HepG2 (cell line): ENCODE measurements around the gene RASAL3. TPM values are rescaled to one million over a fixed set of nuclear protein-coding genes. Genes with fewer than 3 reads are reported as not detected.

Source experiments
- ATAC-seq: fragments of 200-7000 bp; cut with Tn5 transposase; 3 replicates; pipeline ENCODE4 v1.9.1; 2020; ENCODE audit warnings: mild to moderate bottlenecking, moderate library complexity
- BruUV-seq: library from RNA; stranded (reverse); fragments of 400-500 nt; replicated peaks from 2 replicates; lab custom pipeline; 2021; lab: Mats Ljungman, UMichigan
- CTCF ChIA-PET: fragments of 300-600 bp; formaldehyde crosslinking; extraction: SDS; loops from one replicate; lab custom pipeline; 2021; ENCODE audit warnings: low total read pairs, inconsistent platforms, low intra/inter-chr PET ratio; lab: Yijun Ruan, JAX
- POLR2A ChIA-PET: fragments of 350-600 bp; sonication (Branson Sonifier 250); formaldehyde crosslinking; loops from one replicate; lab custom pipeline; 2020; ENCODE audit warnings: antibody characterized with exemption, inconsistent platforms; lab: Yijun Ruan, JAX
- DNase-seq: peaks from one replicate; pipeline ENCODE4 v3.0.0-alpha.2; 2015; ENCODE audit warnings: low spot score
- FAIRE-seq: peaks from 3 replicates; lab custom pipeline; 2011; peaks lifted over from hg19 to GRCh38; lab: Jason Lieb, UNC
- H2AFZ ChIP-seq: one replicate; pipeline ENCODE4 v1.6.1; 2011; ENCODE audit warnings: low read length, inconsistent platforms
- H3K27ac ChIP-seq: fragments of 300-600 bp; 3 replicates; pipeline ENCODE4 v1.8.0; 2011; ENCODE audit warnings: mixed run types, mild to moderate bottlenecking, mixed read lengths, low read length, inconsistent platforms; ENCODE audit not compliant: insufficient read depth; ENCODE audit errors: extremely low read length
- H3K27me3 ChIP-seq, 2 experiments: fragments of 200-600 bp in 1 of 2; 2 replicates in 1 of 2; 3 replicates in 1 of 2; pipeline versions ENCODE4 v1.6.0 to v1.8.0; 2011; ENCODE audit warnings: low read length in 2 of 2, mild to moderate bottlenecking in 2 of 2, moderate library complexity in 2 of 2, inconsistent platforms in 1 of 2; ENCODE audit not compliant: insufficient read depth in 2 of 2, control insufficient read depth in 1 of 2
- H3K36me3 ChIP-seq, 2 experiments: fragments of 200-600 bp in 1 of 2; replicated peaks in 1 of 2; 2 replicates in 1 of 2; 3 replicates in 1 of 2; pipeline versions ENCODE4 v1.5.1 to v1.8.0; 2011; ENCODE audit warnings: low read length in 2 of 2, inconsistent platforms in 1 of 2; ENCODE audit not compliant: insufficient read depth in 2 of 2, control insufficient read depth in 1 of 2
- H3K4me1 ChIP-seq: 2 replicates; pipeline ENCODE4 v1.5.1; 2012; ENCODE audit warnings: low read length, inconsistent platforms; ENCODE audit not compliant: insufficient read depth
- H3K4me2 ChIP-seq: 2 replicates; pipeline ENCODE4 v1.6.0; 2011; ENCODE audit warnings: low read depth, low read length, inconsistent platforms
- H3K4me3 ChIP-seq, 3 experiments: fragments of 200-600 bp in 1 of 3; sonication (generic), shearing (Covaris generic) in 1 of 3; replicated peaks in 1 of 3; 2 replicates each; pipeline ENCODE4 v1.5.1; 2011 to 2016; ENCODE audit warnings: low read length in 3 of 3, inconsistent platforms in 2 of 3, low read depth in 2 of 3, mild to moderate bottlenecking in 2 of 3, control low read depth in 1 of 3, mixed read lengths in 1 of 3; ENCODE audit not compliant: insufficient read depth in 1 of 3
- H3K79me2 ChIP-seq: one replicate; pipeline ENCODE4 v1.6.1; 2011; ENCODE audit warnings: low read length, inconsistent platforms; ENCODE audit not compliant: insufficient read depth
- H3K9ac ChIP-seq: 2 replicates; pipeline ENCODE4 v1.6.0; 2011; ENCODE audit warnings: mild to moderate bottlenecking, low read depth, low read length, inconsistent platforms; ENCODE audit not compliant: insufficient read depth
- H3K9me3 ChIP-seq: 2 replicates; pipeline ENCODE4 v1.5.1; 2012; ENCODE audit warnings: mild to moderate bottlenecking, low read length
- H4K20me1 ChIP-seq: 2 replicates; pipeline ENCODE4 v1.6.0; 2011; ENCODE audit warnings: inconsistent platforms, mild to moderate bottlenecking, low read length, moderate library complexity; ENCODE audit not compliant: insufficient read depth
- AHR ChIP-seq: IDR thresholded peaks from 2 replicates; pipeline ENCODE4 v1.6.1; 2018; ENCODE audit warnings: missing genetic modification reagents, missing compliant biosample characterization
- BHLHE40 ChIP-seq: IDR thresholded peaks from 2 replicates; pipeline ENCODE4 v1.6.1; 2011; ENCODE audit warnings: low read length, improper control_type of control experiment
- CC2D1A ChIP-seq: sonication (generic); formaldehyde crosslinking; IDR thresholded peaks from 2 replicates; pipeline ENCODE4 v1.8.1; 2023; ENCODE audit warnings: mild to moderate bottlenecking, missing genetic modification reagents
- GATA4 ChIP-seq: sonication (generic); IDR thresholded peaks from 2 replicates; pipeline ENCODE4 v1.6.1; 2016; ENCODE audit warnings: antibody characterized with exemption, low read depth, borderline replicate concordance
- MAX ChIP-seq: IDR thresholded peaks from 2 replicates; pipeline ENCODE4 v1.6.1; 2012; ENCODE audit warnings: inconsistent platforms
- NAIF1 ChIP-seq: sonication (generic); formaldehyde crosslinking; IDR thresholded peaks from 2 replicates; pipeline ENCODE4 v1.5.0; 2020; ENCODE audit warnings: mild to moderate bottlenecking, missing genetic modification reagents, borderline replicate concordance
- PAX8 ChIP-seq: sonication (generic); formaldehyde crosslinking; IDR thresholded peaks from 2 replicates; pipeline ENCODE4 v1.8.0; 2022; ENCODE audit warnings: mild to moderate bottlenecking, missing genetic modification reagents, borderline replicate concordance
- YEATS4 ChIP-seq: sonication (generic); formaldehyde crosslinking; IDR thresholded peaks from 2 replicates; pipeline ENCODE4 v1.4.0; 2020; ENCODE audit warnings: missing genetic modification reagents, borderline replicate concordance
- ZFP82 ChIP-seq: sonication (generic); formaldehyde crosslinking; IDR thresholded peaks from 2 replicates; pipeline ENCODE4 v1.5.1; 2020; ENCODE audit warnings: mild to moderate bottlenecking, missing genetic modification reagents, borderline replicate concordance
- ZNF251 ChIP-seq: sonication (generic); formaldehyde crosslinking; IDR thresholded peaks from 2 replicates; pipeline ENCODE4 v1.9.0; 2021; ENCODE audit warnings: mild to moderate bottlenecking, missing genetic modification reagents
- ZNF33A ChIP-seq: sonication (generic); formaldehyde crosslinking; IDR thresholded peaks from 2 replicates; pipeline ENCODE4 v1.5.1; 2020; ENCODE audit warnings: missing genetic modification reagents, mild to moderate bottlenecking, moderate library complexity, borderline replicate concordance
- ZNF547 ChIP-seq: sonication (generic); formaldehyde crosslinking; IDR thresholded peaks from 2 replicates; pipeline ENCODE4 v1.5.1; 2020; ENCODE audit warnings: mild to moderate bottlenecking, missing genetic modification reagents
- ZNF605 ChIP-seq: sonication (generic); formaldehyde crosslinking; IDR thresholded peaks from 2 replicates; pipeline ENCODE4 v1.8.0; 2022; ENCODE audit warnings: mild to moderate bottlenecking, missing genetic modification reagents
- WGBS: methylation state at CpG from one replicate; pipeline ENCODE4 v1.1.6; 2017; ENCODE audit warnings: low lambda C conversion rate; 5-methylcytosine and 5-hydroxymethylcytosine counted together
- in situ Hi-C: cut with HindIII; loops from 2 replicates; pipeline ENCODE4 v1.10.0; 2017; ENCODE audit warnings: low pct_unique_long_range_greater_than_20kb; ENCODE audit not compliant: extremely low pct_ligation_motif_present
- intact Hi-C: fragments of 100-400 bp; cut with micrococcal nuclease; formaldehyde crosslinking; loops from one replicate; pipeline ENCODE4 v1.10.0; 2022; ENCODE audit not compliant: unreplicated experiment
- polyA plus RNA-seq, 8 experiments: library from polyadenylated mRNA; depleted of rRNA in 3 of 8; stranded (reverse) in 7 of 8; unstranded in 1 of 8; fragments of >200 nt; fragmentation: Illumina TruSeq in 4 of 8; extraction: Trizol in 4 of 8; gene quantifications; 2 replicates each; pipeline versions ENCODE4 v1.2.1 to v1.2.3, GENCODE V29; 2011 to 2016; ENCODE audit warnings: low read depth in 4 of 8, missing spikeins in 1 of 8, mixed read lengths in 1 of 8; ENCODE audit not compliant: insufficient read depth in 1 of 8
- total RNA-seq, 5 experiments: library from RNA; depleted of rRNA; stranded (reverse); fragments of >200 nt; fragmentation: Illumina TruSeq; extraction: Trizol; gene quantifications; 2 replicates each; pipeline ENCODE4 v1.2.3, GENCODE V29; 2016; ENCODE audit warnings: low read depth in 1 of 5

Gene RASAL3
- total and polyA plus RNA-seq, 2 of the 13 experiments (the other 11 are each of a cell fraction or from before 2014, with no cell fraction given) = not detected

GRCh38 chr19:15404780-15405211, 59.5 kb downstream of the RASAL3 start:
- Histone ChIP-seq H3K27ac (no peak overlapping the region), H3K4me3 (no peak overlapping the region), H3K4me1 (peaks cover 7% of the 10 kb centered on the region), H3K4me2 (no peak overlapping the region), H3K9me3 (no peaks in the 10 kb centered on the region), H3K79me2 (peaks cover 80% of the 10 kb centered on the region), H4K20me1 (peaks cover 18% of the 10 kb centered on the region), H3K9ac (no peak overlapping the region), H3K36me3 (peaks cover 37 to 78% of the 10 kb centered on the region in 2 experiments), H2AFZ (no peak overlapping the region), H3K27me3 (no peaks in the 10 kb centered on the region)
- no peak for ATAC-seq
- WGBS = 98% methylated on average over 3 of the region's 3 CpGs
- no peak for DNase-seq
- no TSS peak for BruUV-seq
- FAIRE-seq = no peak
- intact Hi-C loops (no loop called here), in situ Hi-C loops (no loop called here)
- TF ChIP-seq CC2D1A (CRISPR knock-in tag) (no peak), AHR (CRISPR knock-in tag) (no peak), PAX8 (CRISPR knock-in tag) (no peak), MAX (no peak), ZNF251 (CRISPR knock-in tag) (no peak), ZNF33A (CRISPR knock-in tag) (no peak), GATA4 (no peak), ZNF605 (CRISPR knock-in tag) (no peak), NAIF1 (CRISPR knock-in tag) (no peak), YEATS4 (no peak), ZNF547 (no peak), BHLHE40 (no peak), ZFP82 (CRISPR knock-in tag) (no peak)
- ChIA-PET CTCF (no interaction called here), POLR2A (interaction anchor here (0.6 to 1.9 kb wide), 3 partner anchors 14 to 25 kb away, joined by 3 to 5 read pairs (median 3); partner anchors contain the start of genes AKAP8 and AKAP8L)
